GM19463 (cell line): ENCODE measurements around the gene NFYC.
"Not testable (repeated sequence)": the region's sequence is repeated elsewhere in the genome, so short reads cannot be mapped to it uniquely, and the experiment has no call there.

Experiments
- ATAC-seq: cut with Tn5 transposase; IDR thresholded peaks from one replicate; pipeline ENCODE4 v1.9.1; 2021; ENCODE audit warnings: mild to moderate bottlenecking, moderate library complexity; ENCODE audit not compliant: unreplicated experiment

NFYC gene

GRCh38 chr1:40704817-40705733 lies 13.6 kb downstream of the NFYC start:
- no peak for ATAC-seq

DNA sequence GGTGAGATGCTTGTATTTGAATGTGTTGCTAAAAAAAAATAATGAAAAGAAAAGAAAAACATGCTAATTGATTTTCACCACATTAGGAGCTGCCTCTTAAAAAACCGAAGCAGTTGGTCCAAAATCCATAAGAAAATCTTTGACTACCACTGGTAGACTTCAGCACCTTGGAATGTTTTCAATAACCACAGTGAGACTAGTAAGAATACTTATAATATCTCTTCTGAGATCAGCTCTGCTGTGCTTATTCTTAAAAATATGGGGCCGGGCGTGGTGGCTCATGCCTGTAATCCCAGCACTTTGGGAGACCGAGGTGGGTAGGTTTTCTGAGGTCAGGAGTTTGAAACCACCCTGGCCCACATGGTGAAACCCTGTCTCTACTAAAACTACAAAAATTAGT lies 15.1 kb downstream of the NFYC start:
- no peak for ATAC-seq

- peak; percentile 57 for ATAC-seq
These were observed 17.2 kb downstream of the NFYC start for GRCh38 chr1:40708750-40709099.

DNA sequence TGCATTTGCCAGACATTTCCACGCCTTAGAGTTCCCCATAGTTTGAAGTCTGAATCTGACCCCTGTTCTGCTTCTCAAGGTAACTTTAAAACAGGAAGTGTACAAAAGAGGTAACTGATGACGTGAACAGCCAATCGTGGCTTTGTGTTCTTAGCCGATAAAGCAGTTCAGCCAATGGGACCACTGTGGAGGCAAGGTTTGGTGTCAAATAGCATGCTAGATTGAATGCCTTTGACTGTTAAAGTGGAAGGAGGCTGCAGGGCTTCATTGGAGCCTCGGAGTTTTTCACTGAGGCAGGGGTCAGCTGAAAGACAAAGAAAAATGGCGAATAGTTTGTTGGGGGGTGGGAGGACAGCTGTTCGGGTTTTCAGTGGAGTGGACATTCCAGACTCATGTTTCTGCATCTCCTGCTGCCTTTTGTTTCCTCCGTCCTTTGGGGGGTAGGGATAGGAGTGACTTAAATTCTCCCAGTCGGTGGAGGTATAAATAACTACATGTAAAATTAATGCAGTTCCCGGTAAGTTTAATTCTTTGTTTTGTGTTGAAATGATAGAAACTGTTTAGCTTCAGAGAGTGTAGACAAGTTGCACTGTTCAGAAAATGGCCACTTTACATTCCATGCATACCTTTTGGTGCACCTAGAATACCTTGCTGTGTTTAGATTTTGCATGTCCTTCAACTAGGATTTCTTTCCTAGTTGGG lies 17.7 kb downstream of the NFYC start:
- ATAC-seq: peak; percentile 94

GRCh38 chr1:40709802-40710278 lies 18.3 kb downstream of the NFYC start:
- ATAC-seq: no peak

DNA sequence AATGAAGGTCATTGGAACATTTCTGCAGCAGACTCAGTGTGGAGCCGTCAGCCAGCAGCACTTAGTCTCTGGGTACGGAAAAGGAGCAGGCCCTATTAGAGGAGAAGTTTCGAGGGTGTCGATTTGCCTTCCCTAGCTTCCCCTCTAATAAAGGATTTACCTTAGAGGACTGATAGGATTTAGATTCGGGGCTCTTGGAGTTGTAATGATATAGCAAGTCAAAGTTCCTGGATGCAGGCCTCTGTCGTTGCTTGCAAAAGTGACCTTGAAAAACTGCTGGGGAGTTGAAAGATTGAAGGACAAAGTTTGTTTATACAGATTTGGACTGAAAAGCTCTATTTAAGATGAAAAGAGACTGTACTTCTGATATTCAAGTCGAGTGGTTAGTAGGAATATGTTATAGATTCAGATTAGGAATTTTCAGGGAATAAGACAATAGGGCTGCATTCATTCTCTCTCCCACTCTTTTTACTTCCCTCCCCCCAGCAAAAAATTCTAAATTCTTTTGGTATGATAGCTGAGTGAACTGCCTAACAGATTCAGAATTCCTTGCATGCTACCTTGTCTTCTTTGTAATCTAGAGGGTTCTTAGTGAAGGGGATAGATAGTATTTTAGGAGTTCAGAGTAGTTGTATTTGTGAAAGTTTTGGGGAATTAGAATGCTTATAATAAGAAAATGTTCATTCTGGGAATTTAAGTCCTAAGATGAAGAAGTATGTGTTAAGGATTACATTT lies 19.2 kb downstream of the NFYC start:
- no peak for ATAC-seq

DNA sequence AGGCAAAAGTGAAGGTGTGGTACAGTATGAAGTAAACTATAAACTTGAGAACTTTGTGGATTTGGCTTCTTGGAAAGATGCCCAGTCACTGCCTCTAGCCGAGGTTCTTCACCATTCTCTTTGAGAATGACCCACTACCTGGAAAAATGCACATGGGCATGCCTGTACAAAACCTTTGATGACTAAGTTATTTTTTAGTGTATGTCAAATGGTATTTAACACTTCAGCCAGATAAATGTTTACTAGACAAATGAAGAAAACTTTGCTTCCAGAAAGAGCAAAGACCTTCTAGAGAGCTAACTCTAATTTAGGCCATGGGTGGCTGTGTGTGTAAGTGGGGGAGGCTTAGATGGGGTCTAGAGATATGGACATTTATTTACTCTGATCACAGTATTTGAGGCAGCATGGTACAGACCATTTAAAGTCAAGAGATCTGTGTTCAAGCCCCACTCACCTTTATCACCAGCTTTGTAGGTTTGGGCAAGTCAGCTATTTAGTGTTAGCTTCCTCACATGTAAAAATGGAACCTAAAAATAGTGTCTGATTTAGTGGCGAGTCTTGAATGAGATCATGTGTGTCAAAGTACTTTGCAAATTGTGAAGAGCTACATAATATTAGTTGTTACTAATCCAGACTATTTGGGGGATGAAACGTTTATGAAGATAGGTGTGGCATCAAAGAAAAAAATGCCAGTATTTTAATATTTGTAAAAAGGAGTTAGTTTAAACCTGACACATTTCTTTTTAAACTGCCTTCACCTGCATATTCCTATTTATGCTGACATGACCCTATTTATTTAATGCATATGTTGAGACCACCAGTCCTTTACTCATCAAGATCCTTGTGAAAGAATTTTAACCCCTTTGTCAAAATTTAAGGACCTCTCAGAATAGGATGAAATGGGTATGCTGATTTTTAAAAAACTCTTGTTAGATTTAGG lies 20.2 kb downstream of the NFYC start:
- ATAC-seq: no peak

- no peak for ATAC-seq
These were observed 21.0 kb downstream of the NFYC start for GRCh38 chr1:40712405-40712944.

GRCh38 chr1:40712997-40713396 lies 21.5 kb downstream of the NFYC start:
- no peak for ATAC-seq

DNA sequence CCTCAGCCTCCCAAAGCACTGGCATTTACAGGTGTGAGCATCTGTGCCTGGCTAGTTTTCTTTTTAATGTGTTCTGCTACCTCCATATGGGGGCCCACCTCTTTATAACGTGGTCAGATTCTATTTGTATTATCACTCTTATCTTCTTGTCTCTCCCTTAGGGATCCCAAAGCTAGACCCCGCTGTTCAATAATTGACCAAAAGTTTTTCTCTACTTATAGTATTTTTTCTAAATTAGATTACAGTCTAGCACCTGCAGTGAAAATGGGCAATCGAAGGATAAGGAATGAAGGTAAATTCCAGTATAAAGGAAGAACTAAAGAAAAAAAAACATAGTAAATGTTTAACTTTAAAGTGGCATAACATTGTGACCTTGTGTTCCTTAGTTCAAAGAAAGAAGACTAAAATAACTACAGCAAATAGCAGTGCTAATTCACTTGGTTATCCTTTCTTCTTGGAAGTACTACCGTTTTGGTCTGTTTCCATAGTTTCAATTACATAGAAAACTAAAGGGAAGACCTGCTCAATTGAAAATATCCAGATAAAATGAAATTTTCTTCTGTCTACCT lies 24.1 kb downstream of the NFYC start:
- no peak for ATAC-seq

GRCh38 chr1:40717065-40717464 lies 25.6 kb downstream of the NFYC start:
- no peak for ATAC-seq

DNA sequence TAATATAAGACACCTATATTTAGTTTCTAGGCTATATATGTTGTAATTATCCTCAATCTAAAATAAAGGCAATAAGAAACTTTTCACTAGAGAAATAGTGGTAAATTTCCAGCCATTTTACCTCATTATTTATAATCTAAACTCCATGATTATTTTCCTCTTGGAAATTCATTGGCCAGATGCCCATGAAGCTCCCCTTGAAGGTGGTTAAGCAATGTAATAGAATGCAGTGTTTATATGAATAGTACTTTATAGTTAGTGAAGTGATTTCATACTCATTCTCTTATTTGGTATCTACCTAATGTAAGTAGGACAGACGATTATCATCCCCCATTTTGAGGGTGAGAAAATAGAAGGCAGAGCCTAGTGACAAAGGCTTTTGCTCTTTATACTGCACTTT lies 26.5 kb downstream of the NFYC start:
- ATAC-seq: no peak

DNA sequence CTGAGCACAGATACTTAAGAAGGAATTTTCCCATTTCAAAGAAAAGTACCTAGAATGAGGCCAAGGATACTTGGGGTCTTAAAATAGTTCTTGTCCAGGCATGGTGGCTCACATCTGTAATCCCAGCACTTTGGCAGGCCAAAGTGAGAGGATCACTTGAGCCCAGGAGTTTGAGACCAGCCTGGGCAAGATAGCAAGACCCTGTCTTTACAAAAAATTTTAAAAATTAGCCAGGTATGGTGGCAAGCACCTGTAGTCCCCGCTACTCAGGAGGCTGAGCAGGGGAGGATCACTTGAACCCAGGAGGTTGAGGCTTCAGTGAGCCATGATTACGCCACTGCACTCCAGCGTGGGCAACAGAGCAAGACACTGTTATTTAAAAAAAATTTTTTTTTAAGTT lies 29.0 kb downstream of the NFYC start:
- ATAC-seq: no peak

DNA sequence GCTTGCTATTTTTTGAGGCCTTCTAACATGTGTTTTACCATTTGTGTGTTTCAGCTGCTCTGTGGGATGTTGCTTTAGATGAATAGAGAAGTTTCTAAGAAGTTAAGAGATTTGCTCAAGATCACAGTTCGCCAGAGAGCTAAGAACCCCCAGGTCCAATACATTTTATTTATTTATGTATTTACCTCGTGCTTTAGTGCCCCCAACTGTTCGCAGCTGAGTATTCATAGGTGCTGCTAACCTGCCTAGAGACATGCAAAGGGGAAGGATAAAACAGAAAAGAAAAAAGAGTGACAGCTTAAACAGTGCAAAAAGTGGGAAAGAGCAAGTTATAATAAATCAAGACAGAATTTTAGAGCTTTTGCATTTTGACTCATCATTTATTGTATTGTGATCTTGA lies 31.1 kb downstream of the NFYC start:
- no peak for ATAC-seq

GRCh38 chr1:40723196-40723955 lies 31.9 kb downstream of the NFYC start:
- ATAC-seq: no peak

- not testable (repeated sequence) for ATAC-seq
These were observed 36.2 kb downstream of the NFYC start for GRCh38 chr1:40727662-40728061.

DNA sequence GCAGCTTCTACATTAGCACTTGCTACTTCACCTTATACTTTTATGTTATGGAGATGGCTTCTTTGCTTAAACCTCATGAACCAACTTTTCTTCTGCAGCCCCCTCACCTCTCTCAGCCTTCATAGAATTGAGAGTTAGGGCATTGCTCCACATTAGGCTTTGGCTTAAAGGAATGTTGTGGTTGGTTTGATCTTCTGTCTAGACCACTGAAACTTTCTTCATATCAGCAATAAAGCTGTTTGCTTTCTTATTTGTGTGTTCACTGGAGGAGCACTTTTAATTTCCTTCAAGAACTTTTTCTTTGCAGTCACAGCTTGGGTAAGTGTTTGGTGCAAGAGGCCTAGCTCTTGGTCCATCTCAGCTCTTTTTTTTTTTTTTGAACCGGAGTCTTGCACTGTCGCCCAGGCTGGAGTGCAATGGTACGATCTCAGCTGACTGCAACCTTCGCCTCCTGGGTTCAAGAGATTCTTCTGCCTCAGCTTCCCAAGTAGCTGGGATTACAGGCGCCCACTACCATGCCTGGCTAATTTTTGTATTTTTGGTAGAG lies 37.9 kb downstream of the NFYC start:
- ATAC-seq: not testable (repeated sequence)

- no peak for ATAC-seq
These were observed 41.3 kb downstream of the NFYC start for GRCh38 chr1:40732756-40733301.
